ENCODE data around the gene TEAD2.
"Not testable (repeated sequence)": the region's sequence is repeated elsewhere in the genome, so short reads cannot be mapped to it uniquely, and the experiment has no call there.

The TEAD2 gene

GRCh38 chr19:49315111-49315510 lies 47.1 kb downstream of the TEAD2 start:
- no peak for TF ChIP-seq CTCF (conservative IDR thresholded peaks at IDR 0.05; ENCODE audit: low read depth, low read length)
- no peak for DNase-seq (ENCODE audit: low read depth)
- H3K4me3 ChIP-seq (ENCODE audit: low read length): no peak overlapping the region

DNA sequence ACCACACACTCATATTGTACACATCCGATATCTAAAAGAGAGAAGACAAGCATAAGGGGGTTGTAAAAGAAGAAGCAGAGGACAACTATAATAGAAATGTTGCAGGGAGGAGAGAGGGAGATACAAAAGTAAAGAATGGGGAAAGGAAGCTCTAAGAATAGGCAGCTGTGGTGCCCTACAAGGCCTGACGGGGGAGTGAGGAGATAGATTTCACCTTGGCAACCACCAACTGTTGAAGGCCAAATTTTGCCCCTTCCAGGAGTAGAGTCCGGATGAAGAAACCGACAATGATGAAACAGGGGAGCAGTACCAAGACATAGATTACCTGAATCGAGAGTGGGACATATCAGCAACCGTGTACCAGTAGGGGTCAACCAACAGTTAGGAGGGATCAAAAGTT lies 53.1 kb downstream of the TEAD2 start:
- TF ChIP-seq CTCF (conservative IDR thresholded peaks at IDR 0.05; ENCODE audit: low read depth, low read length): no peak
- H3K4me3 ChIP-seq (ENCODE audit: low read length): no peak overlapping the region
- DNase-seq (ENCODE audit: low read depth): no peak

DNA sequence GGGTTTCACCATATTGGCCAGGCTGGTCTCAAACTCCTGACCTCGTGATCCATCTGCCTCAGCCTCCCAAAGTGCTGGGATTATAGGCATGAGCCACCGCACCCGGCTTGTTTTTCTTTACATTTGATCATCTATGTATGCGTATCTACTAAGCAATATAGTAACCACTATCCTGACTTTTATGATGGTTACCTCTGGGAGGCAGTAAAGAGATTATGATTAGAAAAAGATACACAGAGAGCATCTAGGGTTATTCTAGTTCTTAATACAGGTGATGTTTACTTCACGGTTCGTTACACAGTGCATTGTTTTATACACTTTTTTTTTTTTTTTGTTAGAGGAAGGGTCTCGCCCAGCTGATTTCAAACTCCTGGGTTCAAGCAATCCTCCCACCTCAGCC lies 55.5 kb downstream of the TEAD2 start:
- DNase-seq (ENCODE audit: low read depth); H3K4me3 ChIP-seq (ENCODE audit: low read length): not testable (repeated sequence)

GRCh38 chr19:49301866-49302252 lies 60.4 kb downstream of the TEAD2 start:
- no peak for TF ChIP-seq CTCF (conservative IDR thresholded peaks at IDR 0.05; ENCODE audit: low read depth, low read length)
- no peak for DNase-seq (ENCODE audit: low read depth)
- H3K4me3 ChIP-seq (ENCODE audit: low read length): no peak overlapping the region

- DNase-seq (ENCODE audit: low read depth): peak; percentile 4
These were observed 60.9 kb downstream of the TEAD2 start for GRCh38 chr19:49301165-49301865.

DNA sequence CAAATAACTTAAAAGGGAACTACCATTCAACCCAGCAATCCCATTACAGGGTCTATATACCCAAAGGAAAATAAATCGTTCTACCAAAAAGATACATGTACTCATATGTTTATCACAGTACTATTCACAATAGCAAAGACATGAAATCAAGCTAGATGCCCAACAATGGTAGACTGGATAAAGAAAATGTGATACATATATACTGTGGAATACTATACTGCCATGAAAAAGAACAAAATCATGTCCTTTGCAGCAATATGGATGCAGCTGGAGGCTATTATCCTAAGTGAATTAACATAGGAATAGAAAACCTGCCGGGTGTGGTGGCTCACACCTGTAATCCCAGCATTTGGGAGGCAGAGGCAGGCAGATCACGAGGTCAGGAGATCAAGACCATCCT lies 63.6 kb downstream of the TEAD2 start:
- DNase-seq (ENCODE audit: low read depth); H3K4me3 ChIP-seq (ENCODE audit: low read length): not testable (repeated sequence)

More at GRCh38 chr19:49301165-49301865, 60.9 kb downstream of the TEAD2 start:
- peak; percentile 95 for TF ChIP-seq CTCF (conservative IDR thresholded peaks at IDR 0.05; ENCODE audit: low read depth, low read length)
- peak overlapping the region; percentile 24 for H3K4me3 ChIP-seq (ENCODE audit: low read length)

DNA sequence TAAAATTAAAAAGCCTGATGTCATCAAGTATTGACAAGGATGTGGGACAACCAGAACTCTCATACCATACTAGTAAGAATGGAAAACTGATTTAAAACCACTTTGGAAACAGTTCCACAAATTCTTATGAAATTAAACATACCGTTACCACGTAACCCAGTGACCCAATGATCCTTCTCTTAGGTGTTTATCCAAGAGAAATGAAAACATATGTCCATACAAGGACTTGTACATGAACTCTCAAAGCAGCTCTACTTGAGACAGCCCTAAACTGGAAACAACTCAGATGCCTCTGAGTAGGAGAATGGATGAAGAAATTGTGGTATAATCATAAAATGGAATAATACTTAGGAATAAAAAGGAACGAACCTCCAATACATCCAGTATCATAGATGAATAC lies 64.8 kb downstream of the TEAD2 start:
- DNase-seq (ENCODE audit: low read depth): no peak
- no peak for TF ChIP-seq CTCF (conservative IDR thresholded peaks at IDR 0.05; ENCODE audit: low read depth, low read length)

DNA sequence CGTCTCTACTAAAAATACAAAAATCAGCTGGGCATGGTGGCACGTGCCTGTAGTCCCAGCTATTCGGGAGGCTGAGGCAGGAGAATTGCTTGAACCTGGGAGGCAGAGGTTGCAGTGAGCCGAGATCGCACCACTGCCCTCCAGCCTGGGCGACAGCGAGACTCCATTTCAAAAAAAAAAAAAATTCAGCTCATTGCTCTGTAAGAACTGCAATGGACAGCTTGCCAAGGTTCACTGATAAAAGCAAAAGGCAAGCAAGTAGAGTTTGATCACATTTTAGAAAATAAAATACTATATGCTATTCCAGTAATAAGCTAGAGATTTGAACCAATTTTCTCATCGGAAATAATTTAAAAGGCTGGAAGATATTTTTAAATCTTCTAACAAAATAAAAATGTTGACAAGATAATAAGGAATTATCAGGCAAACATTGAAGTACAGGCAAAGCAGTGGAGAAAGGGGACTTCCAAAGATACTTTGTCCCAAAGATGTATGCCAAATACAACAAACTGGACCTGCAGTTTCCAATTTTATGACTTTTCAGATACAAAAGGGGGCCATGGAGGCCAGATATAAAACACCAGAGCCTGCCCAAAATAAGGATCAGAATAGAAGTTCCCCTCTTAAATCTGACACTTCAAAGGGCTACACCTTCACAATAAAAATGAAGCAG lies 66.9 kb downstream of the TEAD2 start:
- TF ChIP-seq CTCF (conservative IDR thresholded peaks at IDR 0.05; ENCODE audit: low read depth, low read length): no peak
- DNase-seq (ENCODE audit: low read depth): no peak
- no peak overlapping the region for H3K4me3 ChIP-seq (ENCODE audit: low read length)

More for the DNA sequence above, 64.8 kb downstream of the TEAD2 start:
- H3K4me3 ChIP-seq (ENCODE audit: low read length): no peak overlapping the region
